Measurements from ENCODE around the gene ASPSCR1. TPM values are rescaled to one million over a fixed set of nuclear protein-coding genes. Genes with fewer than 3 reads are reported as not detected.
A peak's percentile ranks its signal among the peaks of the same experiment; 100 is the strongest.

The ASPSCR1 gene
- total and polyA plus RNA-seq, 2 of the 13 experiments (the other 11 are each of a cell fraction or from before 2014, with no cell fraction given) = 274 to 314 TPM

DNA sequence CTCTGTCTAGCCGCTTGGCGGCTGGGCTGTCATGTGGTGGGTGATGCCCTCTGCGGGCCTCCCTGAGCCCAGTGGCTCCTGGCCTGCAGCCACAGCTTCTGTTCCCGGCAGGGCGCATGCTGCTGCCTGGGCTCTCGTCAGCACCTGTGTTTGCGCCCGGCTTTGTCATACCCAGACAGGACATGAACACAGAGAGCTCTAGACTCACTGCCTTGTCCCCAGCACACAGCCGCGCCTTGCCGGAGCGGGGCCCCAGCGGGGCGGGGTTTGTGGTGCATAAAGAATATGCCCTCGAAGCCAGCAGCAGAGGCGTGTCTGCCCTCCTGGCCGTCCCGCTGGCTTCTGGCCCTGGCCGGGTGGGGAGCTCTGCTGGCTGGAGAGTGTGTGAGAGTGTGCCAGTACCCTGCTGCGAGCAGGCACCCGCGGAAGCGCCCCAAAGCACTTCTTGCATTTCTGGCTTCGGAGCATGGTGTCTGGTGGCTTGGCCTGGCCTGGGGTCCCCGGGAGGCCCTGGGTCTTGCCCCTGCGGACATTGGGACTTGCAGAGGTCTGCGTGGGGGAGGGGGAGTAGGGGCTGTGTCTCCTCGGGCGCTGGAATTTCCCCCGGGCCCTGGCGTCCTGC, 14.4 kb downstream of the ASPSCR1 start (continued):
- TF ChIP-seq ZNF784 (CRISPR knock-in tag; IDR thresholded peaks at IDR 0.05; ENCODE audit: borderline replicate concordance) (no peak), MIXL1 (CRISPR knock-in tag; IDR thresholded peaks at IDR 0.05) (peak; percentile 82), SNAI1 (CRISPR knock-in tag; IDR thresholded peaks at IDR 0.05; ENCODE audit: borderline replicate concordance) (no peak), HNF1A (IDR thresholded peaks at IDR 0.05; ENCODE audit: low read depth) (no peak), HNF1A (CRISPR knock-in tag; IDR thresholded peaks at IDR 0.05; ENCODE audit: borderline replicate concordance) (peak; percentile 77), NFIB (CRISPR knock-in tag; IDR thresholded peaks at IDR 0.05; ENCODE audit: borderline replicate concordance) (no peak), ETV5 (CRISPR knock-in tag; IDR thresholded peaks at IDR 0.05; ENCODE audit: borderline replicate concordance) (peak; percentile 71; the same call in 1 of the 2 replicates), ZNF607 (CRISPR knock-in tag; IDR thresholded peaks at IDR 0.05; ENCODE audit: borderline replicate concordance) (no peak), RFXANK (CRISPR knock-in tag; IDR thresholded peaks at IDR 0.05) (no peak), GABPA (IDR thresholded peaks at IDR 0.05; ENCODE audit: low read depth, low read length) (no peak), GABPA (CRISPR knock-in tag; IDR thresholded peaks at IDR 0.05; ENCODE audit: low read depth) (peak; percentile 55), NFE2L1 (CRISPR knock-in tag; IDR thresholded peaks at IDR 0.05; ENCODE audit: borderline replicate concordance) (no peak), ZNF18 (CRISPR knock-in tag; IDR thresholded peaks at IDR 0.05; ENCODE audit: insufficient replicate concordance) (peak; percentile 74), KLF9 (CRISPR knock-in tag; IDR thresholded peaks at IDR 0.05; ENCODE audit: low read depth) (peak; percentile 72), ZNF432 (CRISPR knock-in tag; IDR thresholded peaks at IDR 0.05; ENCODE audit: borderline replicate concordance) (peak; percentile 19; the same call in 1 of the 2 replicates), U2AF1 (optimal IDR thresholded peaks at IDR 0.05; ENCODE audit: low read depth, low read length) (peak; percentile 85), MXI1 (IDR thresholded peaks at IDR 0.05; ENCODE audit: borderline replicate concordance, low read depth, low read length) (peak; percentile 94; the same call in 2 of the 3 replicates), HOXA7 (CRISPR knock-in tag; IDR thresholded peaks at IDR 0.05) (no peak), ZFYVE20 (CRISPR knock-in tag; IDR thresholded peaks at IDR 0.05; ENCODE audit: borderline replicate concordance, low read depth) (0 out of 2 replicates have a peak, but pooled peaks have one; percentile 5), ARHGAP35 (CRISPR knock-in tag; IDR thresholded peaks at IDR 0.05; ENCODE audit: borderline replicate concordance) (0 out of 2 replicates have a peak, but pooled peaks have one; percentile 64), MAFK (conservative IDR thresholded peaks at IDR 0.05 in 1 of 2, IDR thresholded peaks at IDR 0.05 in 1 of 2; ENCODE audit: low read length in 2 of 2) (0 out of 4 replicates have a peak, but pooled peaks have one; percentile 4 to 10), SRSF4 (IDR thresholded peaks at IDR 0.05; ENCODE audit: low read depth, low read length, poor library complexity, severe bottlenecking) (peak; percentile 85), ZNF501 (CRISPR knock-in tag; IDR thresholded peaks at IDR 0.05) (peak; percentile 29; the same call in 1 of the 2 replicates), ZFP90 (CRISPR knock-in tag; IDR thresholded peaks at IDR 0.05; ENCODE audit: borderline replicate concordance) (peak; percentile 85; the same call in 1 of the 2 replicates)
